Breast epithelium (tissue), 3 donors: ENCODE measurements around the gene HOXB13.

Source experiments
- POLR2A ChIP-seq: fragments of 450-650 bp; IDR thresholded peaks from one replicate; pipeline ENCODE4 v1.6.1; 2016; ENCODE audit warnings: antibody characterized with exemption, mild to moderate bottlenecking, moderate library complexity
- POLR2AphosphoS5 ChIP-seq, 3 donors: sonication (generic); formaldehyde crosslinking; IDR thresholded peaks; one replicate each; pipeline ENCODE4 v1.6.1; 2017; ENCODE audit warnings: antibody characterized with exemption in 3 of 3
- TF ChIP-seq, protein P1 (sequence below), 3 donors: fragments of 450-650 bp; IDR thresholded peaks; one replicate each; pipeline ENCODE4 v1.5.1; 2016 to 2017; ENCODE audit warnings: antibody characterized with exemption in 3 of 3, mild to moderate bottlenecking in 3 of 3, moderate library complexity in 3 of 3

DNA sequence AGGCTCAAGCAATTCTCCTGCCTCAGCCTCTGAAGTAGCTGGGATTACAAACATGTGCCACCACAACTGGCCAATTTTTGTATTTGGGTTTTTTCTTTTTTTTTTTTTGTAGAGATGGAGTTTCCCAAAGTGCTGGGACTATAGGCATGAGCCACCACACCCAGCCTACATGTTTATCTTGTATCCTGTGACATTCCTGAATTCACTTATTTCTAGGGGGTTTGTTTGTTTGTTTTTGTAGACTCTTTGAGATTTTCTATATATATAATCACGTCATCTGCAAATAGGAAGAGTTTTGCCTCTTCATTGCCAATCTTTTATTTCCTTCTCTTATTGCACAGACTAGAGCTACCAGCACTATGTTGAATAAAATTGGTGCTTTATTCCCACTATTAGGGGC lies 35.4 kb downstream of the HOXB13 start:
- TF ChIP-seq, protein P1, sequence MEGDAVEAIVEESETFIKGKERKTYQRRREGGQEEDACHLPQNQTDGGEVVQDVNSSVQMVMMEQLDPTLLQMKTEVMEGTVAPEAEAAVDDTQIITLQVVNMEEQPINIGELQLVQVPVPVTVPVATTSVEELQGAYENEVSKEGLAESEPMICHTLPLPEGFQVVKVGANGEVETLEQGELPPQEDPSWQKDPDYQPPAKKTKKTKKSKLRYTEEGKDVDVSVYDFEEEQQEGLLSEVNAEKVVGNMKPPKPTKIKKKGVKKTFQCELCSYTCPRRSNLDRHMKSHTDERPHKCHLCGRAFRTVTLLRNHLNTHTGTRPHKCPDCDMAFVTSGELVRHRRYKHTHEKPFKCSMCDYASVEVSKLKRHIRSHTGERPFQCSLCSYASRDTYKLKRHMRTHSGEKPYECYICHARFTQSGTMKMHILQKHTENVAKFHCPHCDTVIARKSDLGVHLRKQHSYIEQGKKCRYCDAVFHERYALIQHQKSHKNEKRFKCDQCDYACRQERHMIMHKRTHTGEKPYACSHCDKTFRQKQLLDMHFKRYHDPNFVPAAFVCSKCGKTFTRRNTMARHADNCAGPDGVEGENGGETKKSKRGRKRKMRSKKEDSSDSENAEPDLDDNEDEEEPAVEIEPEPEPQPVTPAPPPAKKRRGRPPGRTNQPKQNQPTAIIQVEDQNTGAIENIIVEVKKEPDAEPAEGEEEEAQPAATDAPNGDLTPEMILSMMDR (IDR thresholded peaks at IDR 0.05): no peak
- no peak for TF ChIP-seq POLR2A
- TF ChIP-seq POLR2AphosphoS5 (IDR thresholded peaks at IDR 0.05): no peak
